Measurements from ENCODE around the gene YWHAE. TPM values are rescaled to one million over a fixed set of nuclear protein-coding genes. Genes with fewer than 3 reads are reported as not detected.
"Not testable (repeated sequence)": the region's sequence is repeated elsewhere in the genome, so short reads cannot be mapped to it uniquely, and the experiment has no call there.

YWHAE gene
- total RNA-seq, 2 donors from 2014 or later: 247 to 515 TPM

- peaks cover 22% of the 10 kb centered on the region for H3K4me1 Mint-ChIP-seq
- H3K4me3 Mint-ChIP-seq: no peak overlapping the region
- no peaks in the 10 kb centered on the region for H3K9me3 Mint-ChIP-seq
- no peaks in the 10 kb centered on the region for H3K27me3 Mint-ChIP-seq
- peaks cover 71% of the 10 kb centered on the region for H3K36me3 Mint-ChIP-seq (ENCODE audit: low read depth)
- H3K27ac Mint-ChIP-seq: no peak overlapping the region
- ATAC-seq (replicated peaks): no peak
These were observed 21.4 kb upstream of the YWHAE start for GRCh38 chr17:1421470-1421869.

DNA sequence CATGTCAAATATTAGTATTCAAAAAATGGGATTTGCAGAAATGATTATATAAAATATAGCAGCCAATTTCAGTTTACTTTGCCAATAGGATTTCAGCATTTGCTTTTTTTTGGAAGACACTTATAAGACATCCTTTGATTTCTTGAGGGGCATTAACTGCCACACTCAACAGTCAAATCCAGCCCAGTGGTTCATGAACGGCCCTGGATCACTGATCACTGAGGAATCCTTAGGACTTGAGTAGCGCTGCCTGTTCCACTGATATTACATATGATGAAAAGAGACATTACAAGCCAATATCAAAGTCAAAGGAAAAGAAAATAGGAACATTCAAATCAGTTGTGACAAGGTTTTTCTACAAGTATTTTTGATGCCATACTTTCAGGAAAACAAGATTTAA is 21.0 kb upstream of the YWHAE start:
- Mint-ChIP-seq H3K27ac (no peak overlapping the region), H3K9me3 (no peaks in the 10 kb centered on the region), H3K4me1 (peaks cover 21% of the 10 kb centered on the region), H3K4me3 (no peak overlapping the region), H3K27me3 (no peaks in the 10 kb centered on the region), H3K36me3 (ENCODE audit: low read depth) (peaks cover 66% of the 10 kb centered on the region)
- no peak for ATAC-seq (replicated peaks)

DNA sequence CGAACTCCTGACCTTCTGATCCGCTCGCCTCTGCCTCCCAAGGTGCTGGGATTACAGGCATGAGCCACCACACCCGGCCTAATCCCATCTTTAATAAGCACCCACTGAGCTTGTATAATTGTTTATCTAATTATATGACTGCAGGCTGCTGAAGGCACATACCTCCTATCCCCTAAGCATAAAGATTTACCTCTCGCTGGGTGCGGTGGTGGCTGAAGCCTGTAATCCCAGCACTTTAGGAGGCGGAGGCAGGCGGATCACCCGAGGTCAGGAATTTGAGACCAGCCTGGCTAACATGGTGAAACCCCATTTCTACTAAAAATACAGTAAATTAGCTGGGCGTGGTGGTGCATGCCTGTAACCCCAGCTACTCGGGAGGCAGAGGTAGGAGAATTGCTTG is 20.1 kb upstream of the YWHAE start:
- no peak for ATAC-seq (replicated peaks)
- no peak overlapping the region for H3K27ac Mint-ChIP-seq
- H3K27me3 Mint-ChIP-seq: no peaks in the 10 kb centered on the region
- H3K9me3 Mint-ChIP-seq: no peaks in the 10 kb centered on the region
- H3K36me3 Mint-ChIP-seq (ENCODE audit: low read depth): peaks cover 58% of the 10 kb centered on the region
- H3K4me1 Mint-ChIP-seq: peaks cover 16% of the 10 kb centered on the region
- H3K4me3 Mint-ChIP-seq: no peak overlapping the region

DNA sequence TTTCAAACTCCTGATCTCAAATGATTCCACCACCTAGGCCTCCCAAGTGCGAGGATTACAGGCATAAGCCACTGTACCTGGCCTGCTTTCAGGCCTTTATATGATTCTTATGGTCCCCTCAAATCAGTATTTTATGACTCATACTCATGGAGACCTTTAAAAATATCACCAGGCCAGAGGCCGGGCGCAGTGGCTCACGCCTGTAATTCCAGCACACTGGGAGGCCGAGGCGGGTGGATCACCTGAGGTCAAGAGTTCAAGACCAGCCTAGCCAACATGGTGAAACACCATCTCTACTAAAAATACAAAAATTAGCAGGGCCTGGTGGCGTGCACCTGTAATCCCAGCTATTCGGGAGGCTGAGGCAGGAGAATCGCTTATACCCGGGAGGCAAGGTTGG is 18.5 kb upstream of the YWHAE start:
- H3K9me3 Mint-ChIP-seq; H3K27ac Mint-ChIP-seq; ATAC-seq (replicated peaks); H3K27me3 Mint-ChIP-seq; H3K4me3 Mint-ChIP-seq: not testable (repeated sequence)
- peaks cover 16% of the 10 kb centered on the region for H3K4me1 Mint-ChIP-seq
- peaks cover 44% of the 10 kb centered on the region for H3K36me3 Mint-ChIP-seq (ENCODE audit: low read depth)

GRCh38 chr17:1416414-1416813 is 16.4 kb upstream of the YWHAE start:
- H3K9me3 Mint-ChIP-seq: no peaks in the 10 kb centered on the region
- H3K27me3 Mint-ChIP-seq: no peaks in the 10 kb centered on the region
- H3K27ac Mint-ChIP-seq: no peak overlapping the region
- ATAC-seq (replicated peaks): no peak
- H3K4me3 Mint-ChIP-seq: no peak overlapping the region
- H3K4me1 Mint-ChIP-seq: peaks cover 7% of the 10 kb centered on the region
- H3K36me3 Mint-ChIP-seq (ENCODE audit: low read depth): peaks cover 24% of the 10 kb centered on the region

GRCh38 chr17:1414634-1415033 is 14.6 kb upstream of the YWHAE start:
- ATAC-seq (replicated peaks): no peak
- H3K9me3 Mint-ChIP-seq: no peaks in the 10 kb centered on the region
- H3K36me3 Mint-ChIP-seq (ENCODE audit: low read depth): peaks cover 9% of the 10 kb centered on the region
- H3K27ac Mint-ChIP-seq: no peak overlapping the region
- H3K27me3 Mint-ChIP-seq: no peaks in the 10 kb centered on the region
- no peak overlapping the region for H3K4me3 Mint-ChIP-seq
- H3K4me1 Mint-ChIP-seq: peaks cover 7% of the 10 kb centered on the region

DNA sequence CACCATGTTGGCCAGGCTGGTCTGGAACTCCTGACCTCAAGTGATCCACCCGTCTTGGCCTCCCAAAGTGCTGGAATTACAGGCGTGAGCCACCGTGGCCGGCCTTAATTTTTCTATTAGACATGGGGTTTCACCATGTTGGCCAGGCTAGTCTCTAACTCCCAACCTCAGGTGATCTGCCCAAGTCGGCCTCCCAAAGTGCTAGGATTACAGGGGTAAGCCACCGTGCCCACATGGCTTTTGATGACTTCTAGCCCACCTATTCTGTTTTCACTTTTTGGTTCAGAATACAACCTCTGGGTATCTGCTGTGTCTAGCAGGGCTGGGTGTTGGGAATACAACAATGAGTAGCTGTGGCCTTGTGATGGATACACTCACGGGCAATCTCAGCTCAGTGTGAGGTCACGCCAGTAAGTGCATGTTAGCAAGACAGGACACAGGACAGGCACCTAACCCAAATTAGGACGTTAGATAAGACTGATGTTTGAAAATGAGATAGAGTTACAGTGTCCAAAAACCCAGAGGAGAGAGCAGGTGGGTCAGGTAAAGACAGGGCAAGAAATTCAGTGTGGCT is 14.1 kb upstream of the YWHAE start:
- Mint-ChIP-seq H3K27ac (no peak overlapping the region), H3K4me3 (no peak overlapping the region), H3K4me1 (peaks cover 7% of the 10 kb centered on the region), H3K9me3 (no peaks in the 10 kb centered on the region), H3K36me3 (ENCODE audit: low read depth) (peaks cover 9% of the 10 kb centered on the region), H3K27me3 (no peaks in the 10 kb centered on the region)
- no peak for ATAC-seq (replicated peaks)

- H3K9me3 Mint-ChIP-seq: no peaks in the 10 kb centered on the region
- no peak overlapping the region for H3K4me3 Mint-ChIP-seq
- peaks cover 8% of the 10 kb centered on the region for H3K36me3 Mint-ChIP-seq (ENCODE audit: low read depth)
- H3K4me1 Mint-ChIP-seq: peaks cover 7% of the 10 kb centered on the region
- no peaks in the 10 kb centered on the region for H3K27me3 Mint-ChIP-seq
- no peak for ATAC-seq (replicated peaks)
- H3K27ac Mint-ChIP-seq: no peak overlapping the region
These were observed 13.3 kb upstream of the YWHAE start for GRCh38 chr17:1413281-1413791.

DNA sequence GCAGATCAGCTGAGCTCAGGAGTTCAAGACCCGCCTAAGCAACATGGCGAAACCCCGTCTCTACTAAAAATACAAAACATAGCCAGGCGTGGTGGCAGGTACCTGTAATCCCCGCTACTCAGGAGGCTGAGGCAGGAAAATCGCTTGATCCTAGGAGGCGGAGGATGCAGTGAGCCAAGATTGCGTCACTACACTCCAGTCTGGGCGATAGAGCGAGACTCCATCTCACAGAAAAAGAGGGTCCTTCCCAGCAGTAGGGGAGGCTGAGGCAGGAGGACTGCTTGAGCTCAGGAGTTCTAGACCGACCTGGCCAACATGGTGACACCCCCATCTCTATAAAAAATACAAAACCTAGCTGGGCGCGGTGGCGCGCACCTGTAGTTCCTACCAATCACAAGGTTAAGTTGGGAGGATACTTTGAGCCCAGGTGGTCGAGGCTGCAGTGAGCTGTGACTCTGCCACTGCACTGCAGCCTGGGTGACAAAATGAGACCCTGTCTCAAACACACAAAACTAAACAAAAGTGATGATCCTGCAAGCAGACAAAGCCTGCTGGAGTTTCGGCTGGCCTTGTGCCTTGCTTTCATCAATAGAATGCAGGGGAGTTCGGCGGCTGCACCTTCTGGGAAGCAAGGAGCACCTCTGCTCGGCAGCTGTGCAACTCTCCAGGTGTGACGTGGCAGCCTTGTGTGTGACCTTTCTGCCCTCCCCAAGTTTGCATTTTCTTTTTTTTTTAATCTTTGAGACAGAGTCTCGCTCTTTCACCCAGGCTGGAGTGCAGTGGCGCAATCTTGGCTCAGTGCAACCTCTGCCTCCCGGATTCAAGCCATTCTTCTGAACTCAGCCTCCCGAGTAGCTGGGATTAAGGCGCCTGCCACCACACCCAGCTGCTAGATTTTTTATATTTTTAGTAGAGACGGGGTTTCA is 12.4 kb upstream of the YWHAE start:
- Mint-ChIP-seq H3K4me3 (no peak overlapping the region), H3K27ac (no peak overlapping the region), H3K36me3 (ENCODE audit: low read depth) (no peaks in the 10 kb centered on the region), H3K9me3 (no peaks in the 10 kb centered on the region), H3K4me1 (peaks cover 7% of the 10 kb centered on the region), H3K27me3 (no peaks in the 10 kb centered on the region)
- no peak for ATAC-seq (replicated peaks)

GRCh38 chr17:1402262-1402586 is 2.2 kb upstream of the YWHAE start:
- no peaks in the 10 kb centered on the region for H3K27me3 Mint-ChIP-seq
- H3K4me1 Mint-ChIP-seq: peaks cover 8% of the 10 kb centered on the region
- ATAC-seq (replicated peaks): no peak

GRCh38 chr17:1398931-1399678 is 917 bp downstream of the YWHAE start:
- peak; percentile 28 for ATAC-seq (replicated peaks)
- no peaks in the 10 kb centered on the region for H3K27me3 Mint-ChIP-seq
- peaks cover 13% of the 10 kb centered on the region for H3K4me1 Mint-ChIP-seq
- H3K27ac Mint-ChIP-seq: peak overlapping the region; percentile 100
- H3K4me3 Mint-ChIP-seq: peak overlapping the region; percentile 100
- H3K9me3 Mint-ChIP-seq: no peaks in the 10 kb centered on the region
- peaks cover 65% of the 10 kb centered on the region for H3K36me3 Mint-ChIP-seq (ENCODE audit: low read depth)

More at GRCh38 chr17:1402262-1402586, 2.2 kb upstream of the YWHAE start:
- no peaks in the 10 kb centered on the region for H3K9me3 Mint-ChIP-seq
- no peak overlapping the region for H3K4me3 Mint-ChIP-seq
- peaks cover 34% of the 10 kb centered on the region for H3K36me3 Mint-ChIP-seq (ENCODE audit: low read depth)
- H3K27ac Mint-ChIP-seq: no peak overlapping the region

DNA sequence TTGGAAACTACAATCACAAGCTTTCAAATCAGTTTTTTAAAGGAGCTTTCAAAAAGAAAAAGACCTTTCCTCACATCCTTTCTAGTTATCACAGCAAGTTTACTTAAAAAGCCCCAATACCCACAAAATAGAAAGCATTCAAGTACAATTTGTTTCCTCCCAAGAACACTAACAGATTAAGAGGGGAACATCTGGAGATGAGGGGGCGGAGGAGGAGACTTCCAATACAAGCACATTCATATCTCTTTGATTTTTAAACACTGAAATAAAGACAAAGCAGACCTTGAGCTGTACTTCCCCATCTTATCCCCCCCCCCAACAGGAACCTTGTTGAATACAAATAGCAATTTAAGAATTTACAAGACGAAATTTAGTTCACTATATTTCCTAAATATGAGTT is 2.0 kb downstream of the YWHAE start:
- no peak for ATAC-seq (replicated peaks)
- H3K27ac Mint-ChIP-seq: peak overlapping the region; percentile 100
- peak overlapping the region; percentile 100 for H3K4me3 Mint-ChIP-seq
- H3K9me3 Mint-ChIP-seq: no peaks in the 10 kb centered on the region
- peaks cover 19% of the 10 kb centered on the region for H3K4me1 Mint-ChIP-seq
- H3K36me3 Mint-ChIP-seq (ENCODE audit: low read depth): peaks cover 73% of the 10 kb centered on the region
- no peaks in the 10 kb centered on the region for H3K27me3 Mint-ChIP-seq

DNA sequence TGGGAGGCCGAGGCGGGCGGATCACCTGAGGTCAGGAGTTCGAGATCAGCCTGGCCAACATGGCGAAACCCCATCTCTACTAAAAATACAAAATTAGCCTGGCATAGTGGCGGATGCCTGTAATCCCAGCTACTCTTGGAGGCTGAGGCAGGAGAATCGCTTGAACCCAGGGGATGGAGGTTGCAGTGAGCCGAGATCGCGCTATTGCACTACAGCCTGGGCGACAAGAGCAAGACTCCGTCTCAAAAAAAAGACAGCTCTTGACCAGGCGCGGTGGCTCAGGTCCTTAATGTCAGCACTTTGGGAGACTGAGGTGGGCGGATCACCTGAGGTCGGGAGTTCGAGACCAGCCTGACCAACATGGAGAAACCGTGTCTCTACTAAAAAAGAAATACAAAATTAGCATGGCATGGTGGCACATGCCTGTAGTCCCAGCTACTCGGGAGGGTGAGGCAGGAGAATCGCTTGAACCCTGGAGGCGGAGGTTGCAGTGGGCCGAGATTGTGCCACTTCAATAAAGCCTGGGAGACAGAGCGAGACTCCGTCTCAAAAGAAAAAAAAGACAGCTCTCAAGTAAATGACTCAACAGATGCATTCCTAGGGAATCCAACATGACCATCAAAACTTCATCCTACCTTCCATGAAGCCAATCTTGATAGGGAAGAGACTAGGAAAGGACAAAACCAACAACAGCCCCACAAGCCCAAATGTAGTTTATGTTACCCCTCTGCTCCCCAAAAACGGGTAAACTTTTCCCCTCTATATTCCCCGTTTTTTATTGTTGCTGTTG is 4.0 kb downstream of the YWHAE start:
- Mint-ChIP-seq H3K36me3 (ENCODE audit: low read depth) (peaks cover 89% of the 10 kb centered on the region), H3K4me1 (peaks cover 19% of the 10 kb centered on the region), H3K4me3 (peak overlapping the region; percentile 100)
- not testable (repeated sequence) for H3K27ac Mint-ChIP-seq; H3K9me3 Mint-ChIP-seq; ATAC-seq (replicated peaks); H3K27me3 Mint-ChIP-seq

DNA sequence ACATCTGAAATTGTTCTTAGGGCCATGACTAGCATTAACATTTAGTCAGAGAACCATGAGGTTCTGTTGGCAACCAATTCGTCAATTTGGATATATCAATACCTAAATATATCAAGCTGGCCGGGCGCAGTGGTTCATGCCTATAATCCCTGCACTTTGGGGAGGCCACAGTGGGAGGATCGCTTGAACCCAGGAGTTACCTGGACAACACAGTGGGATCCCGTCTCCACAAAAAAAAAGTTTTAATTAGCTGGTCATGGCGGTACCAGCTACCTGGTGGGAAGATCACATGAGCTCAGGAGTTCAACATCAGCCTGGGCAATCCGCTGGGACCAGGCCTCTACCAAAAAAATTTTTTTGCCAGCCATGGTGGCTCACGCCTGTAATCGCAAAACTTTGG is 8.4 kb downstream of the YWHAE start:
- H3K36me3 Mint-ChIP-seq (ENCODE audit: low read depth): peaks cover 83% of the 10 kb centered on the region
- H3K9me3 Mint-ChIP-seq: no peaks in the 10 kb centered on the region
- H3K4me1 Mint-ChIP-seq: peaks cover 22% of the 10 kb centered on the region
- H3K4me3 Mint-ChIP-seq: peak overlapping the region; percentile 48
- no peaks in the 10 kb centered on the region for H3K27me3 Mint-ChIP-seq
- no peak overlapping the region for H3K27ac Mint-ChIP-seq
- ATAC-seq (replicated peaks): no peak

All from activated T-helper 17 cell treated with anti-CD3 and anti-CD28 coated beads, Interleukin-2, amount 50 U/mL, for 72 hours (primary cell).